ENCODE results near the gene HSPA8. TPM values are rescaled to one million over a fixed set of nuclear protein-coding genes. Genes with fewer than 3 reads are reported as not detected.
A peak's percentile ranks its signal among the peaks of the same experiment; 100 is the strongest.

The HSPA8 gene
- 1,000 to 10,000 TPM in 2 of 4 donors, 100 to 1,000 TPM in 2; 778 to 1,250 (median 962) TPM for total RNA-seq
- 275 TPM for polyA plus RNA-seq
- long read RNA-seq, donor 1, transcript HSPA8-211 (5 exons, 1,509 nt), result minor isoform, 19 of 5,059 reads
- long read RNA-seq, donor 1, transcript HSPA8-224 (9 exons, 2,463 nt), result major isoform, 4,634 of 5,059 reads
- long read RNA-seq, donor 1, transcript HSPA8-208 (3 exons, 740 nt), result minor isoform, 204 of 5,059 reads
- long read RNA-seq, donor 1, transcript HSPA8-201 (8 exons, 2,186 nt), result minor isoform, 19 of 5,059 reads
- long read RNA-seq, donor 1, partial matches to known transcripts, result 79 of 5,059 reads
- long read RNA-seq, donor 1, other reads (novel, unspliced or antisense), result 81 of 5,059 reads
- long read RNA-seq, donor 2, transcript HSPA8-224 (9 exons, 2,463 nt), result major isoform, 1,317 of 1,436 reads
- long read RNA-seq, donor 2, transcript HSPA8-208 (3 exons, 740 nt), result minor isoform, 51 of 1,436 reads
- long read RNA-seq, donor 2, transcript HSPA8-201 (8 exons, 2,186 nt), result minor isoform, 9 of 1,436 reads
- long read RNA-seq, donor 2, partial matches to known transcripts, result 20 of 1,436 reads
- long read RNA-seq, donor 2, other reads (novel, unspliced or antisense), result 32 of 1,436 reads
- long read RNA-seq, donor 3, transcript HSPA8-224 (9 exons, 2,463 nt), result major isoform, 7,444 of 8,042 reads
- long read RNA-seq, donor 3, transcript HSPA8-222 (6 exons, 1,884 nt), result minor isoform, 17 of 8,042 reads
- long read RNA-seq, donor 3, transcript HSPA8-208 (3 exons, 740 nt), result minor isoform, 47 of 8,042 reads
- long read RNA-seq, donor 3, transcript HSPA8-201 (8 exons, 2,186 nt), result minor isoform, 96 of 8,042 reads
- long read RNA-seq, donor 3, partial matches to known transcripts, result 192 of 8,042 reads
- long read RNA-seq, donor 3, other reads (novel, unspliced or antisense), result 228 of 8,042 reads
- long read RNA-seq, donor 4, transcript HSPA8-208 (3 exons, 740 nt), result minor isoform, 32 of 1,172 reads
- long read RNA-seq, donor 4, transcript HSPA8-201 (8 exons, 2,186 nt), result minor isoform, 7 of 1,172 reads
- long read RNA-seq, donor 4, transcript HSPA8-224 (9 exons, 2,463 nt), result major isoform, 1,083 of 1,172 reads
- long read RNA-seq, donor 4, partial matches to known transcripts, result 21 of 1,172 reads
- long read RNA-seq, donor 4, other reads (novel, unspliced or antisense), result 28 of 1,172 reads

GRCh38 chr11:123061403-123062157 is at the start of gene HSPA8:
Gene HSPA8 (minus strand): TSS chr11:123062136. CDS start chr11:123061324, 812 bp downstream.
- Histone ChIP-seq H3K27ac (ENCODE audit: low read length) (peak within 1 kb of the TSS; percentile 99), H3K9me3 (ENCODE audit: control insufficient read depth, low read length) (no peaks in the 10 kb centered on the region), H3K27me3 (ENCODE audit: control insufficient read depth, insufficient read depth) (no peaks in the 10 kb centered on the region), H3K4me3 (ENCODE audit: low read length) (peak within 1 kb of the TSS; percentile 92), H3K4me1 (ENCODE audit: control insufficient read depth, insufficient read depth, low read length) (peaks cover 5% of the 10 kb centered on the region)
- intact Hi-C loops (cut with DNase I), result no loop called here
- ATAC-seq (peak; percentile 12 to 51), DNase-seq (peak; percentile 80 to 90 (median 87))
- under 1% methylated on average over 45 of the region's 45 CpGs for WGBS

GRCh38 chr11:123111465-123111864 is 49.5 kb upstream of the HSPA8 start:
- Histone ChIP-seq H3K9me3 (ENCODE audit: control insufficient read depth, low read length) (no peaks in the 10 kb centered on the region), H3K4me3 (ENCODE audit: low read length) (no peak overlapping the region), H3K27ac (ENCODE audit: low read length) (no peak overlapping the region), H3K27me3 (ENCODE audit: control insufficient read depth, insufficient read depth) (no peaks in the 10 kb centered on the region), H3K4me1 (ENCODE audit: control insufficient read depth, insufficient read depth, low read length) (no peaks in the 10 kb centered on the region)
- peak; percentile 49 to 77 for ATAC-seq
- WGBS, result 60% methylated on average over 4 of the region's 4 CpGs
- intact Hi-C loops (cut with DNase I), result loop anchor here in 3 of 4 donors (2.0 to 10.0 kb wide), 3 partner anchors 135 to 363 kb away; no protein-coding TSS in a partner anchor
- no peak for DNase-seq

- Histone ChIP-seq H3K9me3 (ENCODE audit: control insufficient read depth, low read length) (no peaks in the 10 kb centered on the region), H3K27ac (ENCODE audit: low read length) (no peak overlapping the region), H3K4me1 (ENCODE audit: control insufficient read depth, insufficient read depth, low read length) (no peaks in the 10 kb centered on the region), H3K4me3 (ENCODE audit: low read length) (no peak overlapping the region), H3K27me3 (ENCODE audit: control insufficient read depth, insufficient read depth) (no peaks in the 10 kb centered on the region)
- WGBS, result 68% methylated on average over 8 of the region's 8 CpGs
- DNase-seq, result no peak
- intact Hi-C loops (cut with DNase I), result loop anchor here in 3 of 4 donors (2.0 to 10.0 kb wide), 3 partner anchors 136 to 364 kb away; no protein-coding TSS in a partner anchor
- ATAC-seq, result peak in 1 of 2 donors; percentile 35
Measured at GRCh38 chr11:123110397-123110796, 48.5 kb upstream of the HSPA8 start.

GRCh38 chr11:123107945-123108495 is 46.1 kb upstream of the HSPA8 start:
- ATAC-seq (no peak), DNase-seq (no peak)
- no peaks in the 10 kb centered on the region for H3K4me1 ChIP-seq (ENCODE audit: control insufficient read depth, insufficient read depth, low read length)
- intact Hi-C loops (cut with DNase I), result loop anchor here in 2 of 4 donors (5.0 to 10.0 kb wide), 2 partner anchors 129 to 367 kb away; no protein-coding TSS in a partner anchor
- no peak overlapping the region for H3K4me3 ChIP-seq (ENCODE audit: low read length)
- no peak overlapping the region for H3K27ac ChIP-seq (ENCODE audit: low read length)
- H3K9me3 ChIP-seq (ENCODE audit: control insufficient read depth, low read length), result no peaks in the 10 kb centered on the region
- H3K27me3 ChIP-seq (ENCODE audit: control insufficient read depth, insufficient read depth), result no peaks in the 10 kb centered on the region
- WGBS, result 88% methylated on average over 4 of the region's 4 CpGs

GRCh38 chr11:123104697-123105096 is 42.8 kb upstream of the HSPA8 start:
- Histone ChIP-seq H3K4me1 (ENCODE audit: control insufficient read depth, insufficient read depth, low read length) (no peaks in the 10 kb centered on the region), H3K27me3 (ENCODE audit: control insufficient read depth, insufficient read depth) (no peaks in the 10 kb centered on the region), H3K27ac (ENCODE audit: low read length) (no peak overlapping the region), H3K4me3 (ENCODE audit: low read length) (no peak overlapping the region), H3K9me3 (ENCODE audit: control insufficient read depth, low read length) (no peaks in the 10 kb centered on the region)
- ATAC-seq (no peak), DNase-seq (no peak)
- intact Hi-C loops (cut with DNase I), result loop anchor here in 2 of 4 donors (5.0 to 10.0 kb wide), 3 partner anchors 133 to 370 kb away; no protein-coding TSS in a partner anchor
- WGBS, result 97% methylated on average over 3 of the region's 3 CpGs

GRCh38 chr11:123103326-123103980 is 41.5 kb upstream of the HSPA8 start:
- WGBS, result 48% methylated on average over 8 of the region's 8 CpGs
- Histone ChIP-seq H3K27me3 (ENCODE audit: control insufficient read depth, insufficient read depth) (no peaks in the 10 kb centered on the region), H3K27ac (ENCODE audit: low read length) (no peak overlapping the region), H3K4me3 (ENCODE audit: low read length) (no peak overlapping the region), H3K4me1 (ENCODE audit: control insufficient read depth, insufficient read depth, low read length) (no peaks in the 10 kb centered on the region), H3K9me3 (ENCODE audit: control insufficient read depth, low read length) (no peaks in the 10 kb centered on the region)
- DNase-seq (peak; percentile 63 to 83 (median 69)), ATAC-seq (peak; percentile 90)
- intact Hi-C loops (cut with DNase I), result loop anchor here in 1 of 4 donors (5.0 to 10.0 kb wide), 2 partner anchors 159 to 371 kb away; no protein-coding TSS in a partner anchor

- no peak overlapping the region for H3K4me3 ChIP-seq (ENCODE audit: low read length)
- intact Hi-C loops (cut with DNase I), result loop anchor here in 1 of 4 donors (5.0 to 10.0 kb wide), 2 partner anchors 162 to 374 kb away; no protein-coding TSS in a partner anchor
- H3K4me1 ChIP-seq (ENCODE audit: control insufficient read depth, insufficient read depth, low read length), result no peaks in the 10 kb centered on the region
- peak; percentile 50 to 76 for ATAC-seq
- 46% methylated on average over 7 of the region's 7 CpGs for WGBS
- peak; percentile 31 to 75 (median 60) for DNase-seq
- H3K27me3 ChIP-seq (ENCODE audit: control insufficient read depth, insufficient read depth), result no peaks in the 10 kb centered on the region
- peak overlapping the region; percentile 75 for H3K27ac ChIP-seq (ENCODE audit: low read length)
- H3K9me3 ChIP-seq (ENCODE audit: control insufficient read depth, low read length), result no peaks in the 10 kb centered on the region
Measured at GRCh38 chr11:123100379-123101085, 38.6 kb upstream of the HSPA8 start.

- Histone ChIP-seq H3K9me3 (ENCODE audit: control insufficient read depth, low read length) (no peaks in the 10 kb centered on the region), H3K27me3 (ENCODE audit: control insufficient read depth, insufficient read depth) (no peaks in the 10 kb centered on the region), H3K4me1 (ENCODE audit: control insufficient read depth, insufficient read depth, low read length) (no peaks in the 10 kb centered on the region), H3K27ac (ENCODE audit: low read length) (no peak overlapping the region), H3K4me3 (ENCODE audit: low read length) (no peak overlapping the region)
- ATAC-seq (no peak), DNase-seq (no peak)
- intact Hi-C loops (cut with DNase I), result no loop called here
- 95% methylated on average over 3 of the region's 3 CpGs for WGBS
Measured at GRCh38 chr11:123098990-123099389, 37.1 kb upstream of the HSPA8 start.

- ATAC-seq (no peak), DNase-seq (no peak)
- 86% methylated on average over 3 of the region's 3 CpGs for WGBS
- H3K27me3 ChIP-seq (ENCODE audit: control insufficient read depth, insufficient read depth), result no peaks in the 10 kb centered on the region
- no peak overlapping the region for H3K27ac ChIP-seq (ENCODE audit: low read length)
- H3K4me1 ChIP-seq (ENCODE audit: control insufficient read depth, insufficient read depth, low read length), result no peaks in the 10 kb centered on the region
- no peaks in the 10 kb centered on the region for H3K9me3 ChIP-seq (ENCODE audit: control insufficient read depth, low read length)
- no peak overlapping the region for H3K4me3 ChIP-seq (ENCODE audit: low read length)
- intact Hi-C loops (cut with DNase I), result no loop called here
Measured at GRCh38 chr11:123093739-123094138, 31.8 kb upstream of the HSPA8 start.
